OCI-LY7 (cell line): ENCODE measurements around the gene DBF4B.

Experiments
- EZH2phosphoT487 ChIP-seq: fragments of 200-600 bp; sonication (generic); IDR thresholded peaks from 2 replicates; pipeline ENCODE4 v1.6.1; 2018; ENCODE audit warnings: low read depth, borderline replicate concordance, mild to moderate bottlenecking, mixed run types, antibody characterized with exemption, low read length, moderate library complexity, mixed read lengths
- TF ChIP-seq, protein P1 (sequence below): fragments of 200-600 bp; sonication (generic); conservative IDR thresholded peaks from 2 replicates; pipeline ENCODE4 v1.5.1; 2014; ENCODE audit warnings: mild to moderate bottlenecking, antibody characterized with exemption, low read length, moderate library complexity, mixed read lengths

GRCh38 chr17:44688675-44689476 lies 19.6 kb upstream of the DBF4B start:
- TF ChIP-seq, protein P1, sequence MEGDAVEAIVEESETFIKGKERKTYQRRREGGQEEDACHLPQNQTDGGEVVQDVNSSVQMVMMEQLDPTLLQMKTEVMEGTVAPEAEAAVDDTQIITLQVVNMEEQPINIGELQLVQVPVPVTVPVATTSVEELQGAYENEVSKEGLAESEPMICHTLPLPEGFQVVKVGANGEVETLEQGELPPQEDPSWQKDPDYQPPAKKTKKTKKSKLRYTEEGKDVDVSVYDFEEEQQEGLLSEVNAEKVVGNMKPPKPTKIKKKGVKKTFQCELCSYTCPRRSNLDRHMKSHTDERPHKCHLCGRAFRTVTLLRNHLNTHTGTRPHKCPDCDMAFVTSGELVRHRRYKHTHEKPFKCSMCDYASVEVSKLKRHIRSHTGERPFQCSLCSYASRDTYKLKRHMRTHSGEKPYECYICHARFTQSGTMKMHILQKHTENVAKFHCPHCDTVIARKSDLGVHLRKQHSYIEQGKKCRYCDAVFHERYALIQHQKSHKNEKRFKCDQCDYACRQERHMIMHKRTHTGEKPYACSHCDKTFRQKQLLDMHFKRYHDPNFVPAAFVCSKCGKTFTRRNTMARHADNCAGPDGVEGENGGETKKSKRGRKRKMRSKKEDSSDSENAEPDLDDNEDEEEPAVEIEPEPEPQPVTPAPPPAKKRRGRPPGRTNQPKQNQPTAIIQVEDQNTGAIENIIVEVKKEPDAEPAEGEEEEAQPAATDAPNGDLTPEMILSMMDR: no peak
- TF ChIP-seq EZH2phosphoT487: no peak
